ENCODE data around the gene CNPY4.

CNPY4 gene

GRCh38 chr7:100093054-100093453 is 26.4 kb upstream of the CNPY4 start:
- no peak for ATAC-seq

- ATAC-seq, result no peak
Observed at GRCh38 chr7:100093498-100093897, 25.9 kb upstream of the CNPY4 start.

GRCh38 chr7:100093925-100094486 is 25.4 kb upstream of the CNPY4 start:
- ATAC-seq, result no peak

GRCh38 chr7:100095289-100095688 is 24.1 kb upstream of the CNPY4 start:
- no peak for ATAC-seq

GRCh38 chr7:100095704-100096103 is 23.7 kb upstream of the CNPY4 start:
- no peak for ATAC-seq

- no peak for ATAC-seq
Observed at GRCh38 chr7:100098913-100099312, 20.5 kb upstream of the CNPY4 start.

- no peak for ATAC-seq
Observed at GRCh38 chr7:100099452-100099851, 20.0 kb upstream of the CNPY4 start.

- ATAC-seq, result peak; percentile 75 to 77
Observed at GRCh38 chr7:100100420-100101015, 18.9 kb upstream of the CNPY4 start.

GRCh38 chr7:100101016-100101862 is 18.2 kb upstream of the CNPY4 start, which contains the start of the genes AP4M1 and MCM7:
Gene AP4M1, plus strand, starts transcription at chr7:100101643. Its CDS starts 72 bp downstream, at chr7:100101715.
Gene MCM7, minus strand, starts transcription at chr7:100101397. Its CDS starts 103 bp downstream, at chr7:100101294.
- peak; percentile 92 for ATAC-seq

- ATAC-seq, result no peak
Observed at GRCh38 chr7:100102950-100103840, 16.2 kb upstream of the CNPY4 start.

GRCh38 chr7:100105534-100105933 is 13.9 kb upstream of the CNPY4 start:
- ATAC-seq, result no peak

GRCh38 chr7:100106633-100107032 is 12.8 kb upstream of the CNPY4 start:
- no peak for ATAC-seq

- no peak for ATAC-seq
Observed at GRCh38 chr7:100107125-100107737, 12.2 kb upstream of the CNPY4 start.

- ATAC-seq, result no peak
Observed at GRCh38 chr7:100107890-100108289, 11.5 kb upstream of the CNPY4 start.

- no peak for ATAC-seq
Observed at GRCh38 chr7:100109521-100110163, 9.8 kb upstream of the CNPY4 start.

GRCh38 chr7:100111156-100111555 is 8.3 kb upstream of the CNPY4 start:
- no peak for ATAC-seq

GRCh38 chr7:100111914-100112313 is 7.5 kb upstream of the CNPY4 start:
- no peak for ATAC-seq

- no peak for ATAC-seq
Observed at GRCh38 chr7:100115026-100115425, 4.4 kb upstream of the CNPY4 start.

GRCh38 chr7:100118388-100119071 is 904 bp upstream of the CNPY4 start:
- no peak for ATAC-seq

- peak; percentile 55 to 68 for ATAC-seq
Observed at GRCh38 chr7:100119970-100120732, 717 bp downstream of the CNPY4 start.

GRCh38 chr7:100120733-100121036 is 1.3 kb downstream of the CNPY4 start:
- ATAC-seq, result no peak

All from activated CD4-positive, CD25-positive, alpha-beta regulatory T cell treated with anti-CD3 and anti-CD28 coated beads, Interleukin-2, amount 50 U/mL, for 24 hours (primary cell).